Measurements from ENCODE around the gene MAN2B2.

- no peak for TF ChIP-seq POLR2A (IDR thresholded peaks at IDR 0.05; ENCODE audit: low read depth, low read length)
- no peak for TF ChIP-seq POLR2AphosphoS5 (IDR thresholded peaks at IDR 0.05; ENCODE audit: low read depth, low read length)
These were observed 9.9 kb downstream of the MAN2B2 start for GRCh38 chr4:6584865-6585264.
